Lung (tissue), 12 donors: Measurements from ENCODE around the gene CRTC1. TPM values are rescaled to one million over a fixed set of nuclear protein-coding genes. Genes with fewer than 3 reads are reported as not detected.

Experiments
- ATAC-seq: fragments of 200-7000 bp; cut with Tn5 transposase; one replicate; pipeline ENCODE4 v1.9.1; 2020; ENCODE audit warnings: moderate number of reproducible peaks; ENCODE audit not compliant: insufficient read depth, low FRiP score
- DNase-seq, 3 donors: peaks; one replicate each; pipeline ENCODE4 v3.0.0-alpha.2; 2013 to 2017
- H3K27ac ChIP-seq, 2 donors: one replicate each; pipeline ENCODE4 v1.5.1; 2013; ENCODE audit warnings: mild to moderate bottlenecking in 2 of 2, moderate library complexity in 2 of 2, control low read depth in 1 of 2, inconsistent platforms in 1 of 2, low read depth in 1 of 2, low read length in 1 of 2
- H3K27me3 ChIP-seq, 3 donors: one replicate each; pipeline ENCODE4 v1.5.1; 2013; ENCODE audit warnings: low read length in 2 of 3; ENCODE audit not compliant: control insufficient read depth in 3 of 3, insufficient read depth in 3 of 3
- H3K36me3 ChIP-seq, 4 donors: one replicate each; pipeline ENCODE4 v1.5.1; 2013; ENCODE audit warnings: low read length in 4 of 4, mild to moderate bottlenecking in 1 of 4, moderate library complexity in 1 of 4; ENCODE audit not compliant: control insufficient read depth in 4 of 4, insufficient read depth in 4 of 4
- H3K4me1 ChIP-seq, 5 donors: one replicate each; pipeline ENCODE4 v1.5.1; 2013; ENCODE audit warnings: low read length in 5 of 5, mild to moderate bottlenecking in 2 of 5, moderate library complexity in 1 of 5; ENCODE audit not compliant: control insufficient read depth in 5 of 5, insufficient read depth in 5 of 5
- H3K4me3 ChIP-seq: one replicate; pipeline ENCODE4 v1.5.1; 2013; ENCODE audit warnings: mild to moderate bottlenecking, control low read depth, moderate library complexity
- H3K9ac ChIP-seq, 2 donors: one replicate each; pipeline ENCODE4 v1.5.1; 2013; ENCODE audit warnings: low read length in 2 of 2, control low read depth in 1 of 2; ENCODE audit not compliant: insufficient read depth in 1 of 2
- H3K9me3 ChIP-seq, 4 donors: one replicate each; pipeline ENCODE4 v1.5.1; 2013; ENCODE audit warnings: low read length in 3 of 4, mild to moderate bottlenecking in 1 of 4, moderate library complexity in 1 of 4; ENCODE audit not compliant: control insufficient read depth in 4 of 4, insufficient read depth in 3 of 4
- CTCF ChIP-seq: IDR thresholded peaks from 2 replicates; pipeline ENCODE4 v1.5.1; 2012; ENCODE audit warnings: mild to moderate bottlenecking; ENCODE audit errors: control extremely low read depth, extremely low read depth
- WGBS, 2 donors: extraction: QIAGEN DNeasy Blood & Tissue Kit; methylation state at CpG; one replicate each; pipeline ENCODE4 v1.1.7; 2013; 5-methylcytosine and 5-hydroxymethylcytosine counted together
- polyA plus RNA-seq, 2 donors: library from polyadenylated mRNA; stranded (reverse); fragments of 200-250 nt; gene quantifications; one replicate each; pipeline ENCODE4 v1.2.1, GENCODE V29; 2013
- total RNA-seq, 2 donors: library from RNA; depleted of rRNA in 1 of 2; stranded (reverse); fragments of >200 nt in 1 of 2; gene quantifications; one replicate each; pipeline ENCODE4 v1.2.1, GENCODE V29; 2014 to 2021
- donor health status: control.
- donor health status: control.
- donor health status: Bipolar disorder and iron deficiency.
- donor health status: healthy.
- donor health status: DM: yes; HTN: yes; CAD: no.

The CRTC1 gene
- total and polyA plus RNA-seq, 4 donors: 4.2 to 16.0 (median 7.3) TPM

DNA sequence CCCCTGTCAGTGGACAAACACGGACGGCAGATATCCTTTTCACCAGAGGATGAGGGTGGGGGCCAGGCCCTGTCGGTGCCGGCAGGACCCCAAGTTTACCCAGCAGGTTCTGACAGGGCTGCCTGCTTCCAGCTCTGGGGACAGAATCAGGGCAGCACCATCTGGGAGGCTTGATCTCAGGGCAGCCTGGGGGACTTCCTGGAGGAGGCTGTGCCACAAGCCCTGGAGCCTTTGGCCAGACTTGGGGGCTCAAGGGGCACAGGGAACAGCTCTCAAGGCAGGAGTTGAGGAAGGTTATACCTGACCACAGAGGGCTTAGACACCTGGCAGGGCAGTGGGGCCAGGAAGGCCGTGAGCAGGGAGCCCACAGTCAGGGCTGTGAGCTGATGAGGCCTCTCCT is 62.5 kb downstream of the CRTC1 start:
- peaks cover 0 to 55% (median 22%) of the 10 kb centered on the region in 5 donors for H3K4me1 ChIP-seq
- no peaks in the 10 kb centered on the region for H3K9me3 ChIP-seq
- TF ChIP-seq CTCF: no peak
- DNase-seq: no peak
- no peak for ATAC-seq
- H3K4me3 ChIP-seq: no peak overlapping the region
- no peak overlapping the region for H3K27ac ChIP-seq
- H3K36me3 ChIP-seq: peaks cover 0 to 12% (median 2%) of the 10 kb centered on the region in 4 donors
- WGBS, 2 donors: 91 to 96% methylated on average over 5 of the region's 5 CpGs
- H3K27me3 ChIP-seq: no peaks in the 10 kb centered on the region
- no peak overlapping the region for H3K9ac ChIP-seq

DNA sequence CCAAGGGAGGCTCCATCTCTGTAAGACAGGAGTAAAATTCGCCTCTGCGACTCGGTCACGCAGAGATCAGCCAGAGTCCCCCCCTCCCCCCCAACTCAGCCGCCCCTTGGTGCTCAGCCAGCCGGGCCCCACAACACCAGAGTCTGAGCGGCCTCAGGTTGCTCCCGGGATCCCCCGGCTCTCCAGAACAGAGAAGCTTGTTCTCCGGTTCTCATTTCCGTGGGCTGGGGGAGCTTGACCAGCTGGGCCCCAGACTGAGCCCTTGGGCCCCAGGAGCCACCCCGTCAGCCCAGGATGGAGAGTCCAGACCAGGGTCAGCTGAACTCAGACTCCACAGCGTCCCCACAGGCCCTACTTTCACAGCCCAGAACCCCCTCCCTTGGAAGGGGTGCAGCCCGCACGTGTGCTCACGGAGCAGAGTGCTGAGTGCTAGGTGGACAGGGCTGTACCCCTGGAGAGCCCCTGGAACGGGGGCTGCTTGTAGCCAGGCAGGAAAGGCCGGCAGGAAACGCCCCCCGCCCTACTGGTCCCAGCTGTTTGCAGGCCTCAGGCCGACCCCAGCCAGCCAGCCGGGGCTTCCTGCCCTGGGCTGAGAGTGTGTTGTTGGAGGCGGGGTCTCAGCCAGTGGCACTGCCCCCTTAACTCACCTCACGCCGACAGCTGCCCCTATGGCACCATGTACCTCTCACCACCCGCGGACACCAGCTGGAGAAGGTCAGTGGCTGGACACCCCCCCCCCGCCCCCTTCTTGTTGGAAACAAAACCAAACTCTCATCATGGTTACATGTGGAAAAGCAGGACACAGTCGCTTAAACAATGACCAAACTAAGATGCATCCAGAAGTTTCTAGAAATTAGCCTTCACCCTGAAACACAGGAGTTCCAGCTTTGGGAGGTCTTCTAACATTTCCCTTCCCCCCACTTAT is 63.2 kb downstream of the CRTC1 start:
- Histone ChIP-seq H3K27me3 (no peaks in the 10 kb centered on the region), H3K4me1 (peaks cover 0 to 48% (median 16%) of the 10 kb centered on the region in 5 donors), H3K36me3 (peaks cover 0 to 14% (median 2%) of the 10 kb centered on the region in 4 donors), H3K27ac (no peak overlapping the region), H3K9me3 (no peaks in the 10 kb centered on the region), H3K9ac (peak overlapping the region in 1 of 2 donors; percentile 23), H3K4me3 (no peak overlapping the region)
- no peak for TF ChIP-seq CTCF
- 74 to 78% methylated on average over 28 to 29 of the region's 29 CpGs for WGBS, 2 donors
- peak; percentile 65 to 75 (median 75) for DNase-seq
- no peak for ATAC-seq

GRCh38 chr19:18749362-18750231 is 66.1 kb downstream of the CRTC1 start:
- ATAC-seq (no peak), DNase-seq (no peak)
- no peaks in the 10 kb centered on the region for H3K9me3 ChIP-seq
- peaks cover 0 to 21% (median 5%) of the 10 kb centered on the region in 5 donors for H3K4me1 ChIP-seq
- H3K36me3 ChIP-seq: peaks cover 0 to 12% (median 5%) of the 10 kb centered on the region in 4 donors
- WGBS, 2 donors: 94 to 96% methylated on average over 23 of the region's 23 CpGs
- no peak for TF ChIP-seq CTCF
- no peak overlapping the region for H3K4me3 ChIP-seq
- no peak overlapping the region for H3K27ac ChIP-seq
- no peaks in the 10 kb centered on the region for H3K27me3 ChIP-seq
- H3K9ac ChIP-seq: no peak overlapping the region
